Esophagus (tissue), 2 donors: ENCODE data around the gene ZFHX3. TPM values are rescaled to one million over a fixed set of nuclear protein-coding genes. Genes with fewer than 3 reads are reported as not detected.

Experiments
- H3K27ac ChIP-seq, 2 donors: one replicate each; pipeline ENCODE4 v1.5.1; 2013; ENCODE audit warnings: low read depth in 2 of 2, mild to moderate bottlenecking in 2 of 2, inconsistent platforms in 1 of 2, low read length in 1 of 2, moderate library complexity in 1 of 2
- H3K27me3 ChIP-seq, 2 donors: one replicate each; pipeline ENCODE4 v1.6.1; 2013; ENCODE audit warnings: low read length in 2 of 2, control low read depth in 1 of 2, mild to moderate bottlenecking in 1 of 2; ENCODE audit not compliant: insufficient read depth in 2 of 2, control insufficient read depth in 1 of 2
- H3K36me3 ChIP-seq, 2 donors: one replicate each; pipeline ENCODE4 v1.6.1; 2013; ENCODE audit warnings: low read length in 1 of 2; ENCODE audit not compliant: control insufficient read depth in 2 of 2, insufficient read depth in 2 of 2
- H3K4me1 ChIP-seq, 2 donors: one replicate each; pipeline ENCODE4 v1.6.1; 2013; ENCODE audit warnings: low read length in 1 of 2; ENCODE audit not compliant: control insufficient read depth in 2 of 2, insufficient read depth in 2 of 2
- H3K4me3 ChIP-seq, 2 donors: one replicate each; pipeline ENCODE4 v1.5.1; 2013; ENCODE audit warnings: low read length in 2 of 2, mild to moderate bottlenecking in 2 of 2, low read depth in 1 of 2, moderate library complexity in 1 of 2
- H3K9me3 ChIP-seq, 2 donors: one replicate each; pipeline ENCODE4 v1.6.1; 2013; ENCODE audit warnings: mild to moderate bottlenecking in 2 of 2, low read depth in 1 of 2, low read length in 1 of 2, moderate library complexity in 1 of 2; ENCODE audit not compliant: control insufficient read depth in 2 of 2, insufficient read depth in 1 of 2
- WGBS, 2 donors: extraction: QIAGEN DNeasy Blood & Tissue Kit; methylation state at CpG; one replicate each; pipeline ENCODE4 v1.1.7; 2013; 5-methylcytosine and 5-hydroxymethylcytosine counted together
- polyA plus RNA-seq, 2 donors: library from polyadenylated mRNA; stranded (reverse); fragments of 200-250 nt; gene quantifications; one replicate each; pipeline ENCODE4 v1.2.3, GENCODE V29; 2013
- donor health status: healthy with polysubstance abuse.
- donor health status: Bipolar disorder and iron deficiency.

Gene ZFHX3
- polyA plus RNA-seq, 2 donors = 0.62 to 1.1 TPM

DNA sequence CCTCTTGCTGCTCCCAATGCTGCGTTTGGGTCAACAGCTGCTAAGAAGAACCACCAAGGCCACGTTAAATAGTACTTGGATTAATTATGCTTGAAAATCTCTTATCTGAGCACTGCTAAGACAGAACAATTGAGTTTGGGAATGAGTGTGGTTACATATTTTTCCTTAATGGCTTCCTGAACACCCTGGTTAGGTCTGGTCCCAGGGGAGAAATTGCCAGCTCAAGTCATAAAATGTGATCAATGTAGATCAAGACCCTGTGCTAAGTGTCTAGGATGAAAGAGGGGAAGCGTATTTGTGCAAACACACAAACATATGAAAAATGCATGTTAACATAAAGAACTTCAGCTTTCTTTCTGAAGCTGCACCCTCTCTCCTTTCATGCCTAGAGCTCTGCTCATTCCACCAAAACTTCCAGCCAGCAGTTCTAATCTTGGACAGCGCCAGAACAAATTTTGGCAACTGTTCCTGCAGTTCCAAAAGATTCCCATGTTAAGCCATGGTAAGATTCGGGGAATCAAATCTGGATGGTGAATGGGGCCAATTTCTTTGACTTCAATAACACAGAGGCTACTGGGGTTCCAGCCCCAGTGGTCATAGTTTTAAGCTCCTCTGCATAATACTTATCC, 72.0 kb downstream of the ZFHX3 start:
- no peaks in the 10 kb centered on the region for H3K27me3 ChIP-seq
- peaks cover 1 to 3% of the 10 kb centered on the region in 2 donors for H3K4me1 ChIP-seq
- no peak overlapping the region for H3K4me3 ChIP-seq
- no peak overlapping the region for H3K27ac ChIP-seq
- H3K9me3 ChIP-seq = no peaks in the 10 kb centered on the region
- 73 to 81% methylated on average over 5 of the region's 5 CpGs for WGBS, 2 donors
- H3K36me3 ChIP-seq = no peaks in the 10 kb centered on the region

- Histone ChIP-seq H3K27ac (no peak overlapping the region), H3K4me1 (peaks cover 1 to 3% of the 10 kb centered on the region in 2 donors), H3K36me3 (no peaks in the 10 kb centered on the region), H3K27me3 (no peaks in the 10 kb centered on the region), H3K4me3 (no peak overlapping the region), H3K9me3 (no peaks in the 10 kb centered on the region)
- 62 to 81% methylated on average over 13 of the region's 13 CpGs for WGBS, 2 donors
Measured at GRCh38 chr16:72974142-72974769, 73.7 kb downstream of the ZFHX3 start.

DNA sequence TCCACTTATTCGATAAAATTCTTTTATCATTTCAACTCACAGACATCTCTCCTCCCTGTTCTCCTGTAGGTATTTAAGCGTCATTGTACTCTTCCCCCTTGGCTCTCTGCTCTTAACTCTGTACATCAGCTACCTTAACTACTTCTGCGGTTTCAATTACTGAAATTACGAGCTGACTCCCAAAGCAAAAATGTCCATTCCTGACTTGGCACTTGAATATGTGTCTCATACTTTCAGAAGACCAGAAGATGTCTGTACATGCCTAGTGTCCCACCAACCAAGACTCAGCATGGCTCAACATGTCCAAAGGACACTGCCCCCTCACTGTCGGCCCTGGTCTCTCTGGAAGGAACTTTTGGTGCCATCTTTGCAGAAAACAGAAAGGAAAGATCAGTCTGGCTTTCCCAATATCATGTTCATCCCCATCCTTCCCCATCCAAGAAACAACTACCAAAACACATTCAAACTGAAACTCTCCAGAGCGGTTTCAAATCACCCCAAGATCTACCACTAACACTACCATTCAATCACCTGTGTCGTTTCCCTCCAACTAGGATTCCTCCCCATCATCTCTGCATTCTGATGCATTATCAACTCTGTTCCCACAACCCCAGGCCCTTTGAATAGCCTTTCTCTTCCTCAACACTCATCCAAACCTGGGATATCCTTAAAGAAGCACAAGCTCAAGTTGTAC, 74.9 kb downstream of the ZFHX3 start:
- no peak overlapping the region for H3K27ac ChIP-seq
- WGBS, 2 donors = 91 to 92% methylated on average over 7 of the region's 7 CpGs
- H3K27me3 ChIP-seq = no peaks in the 10 kb centered on the region
- no peaks in the 10 kb centered on the region for H3K9me3 ChIP-seq
- H3K4me1 ChIP-seq = peaks cover 0 to 1% of the 10 kb centered on the region in 2 donors
- no peaks in the 10 kb centered on the region for H3K36me3 ChIP-seq
- H3K4me3 ChIP-seq = no peak overlapping the region

GRCh38 chr16:72971370-72971769, 76.6 kb downstream of the ZFHX3 start:
- Histone ChIP-seq H3K4me3 (no peak overlapping the region), H3K4me1 (peaks cover 0 to 1% of the 10 kb centered on the region in 2 donors), H3K36me3 (no peaks in the 10 kb centered on the region), H3K9me3 (no peaks in the 10 kb centered on the region), H3K27ac (no peak overlapping the region), H3K27me3 (no peaks in the 10 kb centered on the region)
- 72 to 79% methylated on average over 5 of the region's 5 CpGs for WGBS, 2 donors

- no peaks in the 10 kb centered on the region for H3K36me3 ChIP-seq
- peaks cover 0 to 1% of the 10 kb centered on the region in 2 donors for H3K4me1 ChIP-seq
- WGBS, 2 donors = 91 to 96% methylated on average over 5 of the region's 5 CpGs
- H3K27ac ChIP-seq = no peak overlapping the region
- no peak overlapping the region for H3K4me3 ChIP-seq
- no peaks in the 10 kb centered on the region for H3K27me3 ChIP-seq
- no peaks in the 10 kb centered on the region for H3K9me3 ChIP-seq
Measured at GRCh38 chr16:72970656-72971055, 77.3 kb downstream of the ZFHX3 start.

DNA sequence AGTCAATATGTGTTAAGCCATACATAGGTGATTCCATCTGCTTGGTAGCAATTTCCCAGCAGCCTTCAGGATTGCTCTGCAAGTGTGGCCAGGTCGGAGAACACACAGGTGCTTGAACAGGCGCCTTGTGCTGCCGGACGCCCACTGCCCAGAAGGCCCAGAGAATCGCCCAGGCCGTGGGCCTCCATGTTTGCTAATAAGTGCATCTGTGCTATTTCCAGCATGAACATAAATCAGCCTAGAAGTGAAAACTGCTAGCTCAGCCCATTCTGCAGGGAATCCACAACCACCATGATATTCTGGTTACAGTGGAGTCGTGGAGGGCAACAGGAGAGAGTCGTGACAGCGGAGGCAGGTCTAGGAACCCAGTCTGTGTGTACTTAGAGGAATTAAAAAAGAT, 78.1 kb downstream of the ZFHX3 start:
- Histone ChIP-seq H3K36me3 (no peaks in the 10 kb centered on the region), H3K27ac (no peak overlapping the region), H3K9me3 (no peaks in the 10 kb centered on the region), H3K4me3 (no peak overlapping the region), H3K4me1 (peaks cover 0 to 1% of the 10 kb centered on the region in 2 donors), H3K27me3 (no peaks in the 10 kb centered on the region)
- WGBS, 2 donors = 90 to 93% methylated on average over 9 of the region's 9 CpGs

- WGBS, 2 donors = 77 to 83% methylated on average over 7 of the region's 7 CpGs
Measured at GRCh38 chr16:72969146-72969545, 78.8 kb downstream of the ZFHX3 start.

GRCh38 chr16:72967941-72968340, 80.0 kb downstream of the ZFHX3 start:
- H3K4me3 ChIP-seq = no peak overlapping the region
- WGBS, 2 donors = 90% methylated on average over 5 of the region's 5 CpGs
- no peaks in the 10 kb centered on the region for H3K36me3 ChIP-seq
- peaks cover 0 to 1% of the 10 kb centered on the region in 2 donors for H3K4me1 ChIP-seq
- H3K27ac ChIP-seq = no peak overlapping the region
- no peaks in the 10 kb centered on the region for H3K27me3 ChIP-seq
- no peaks in the 10 kb centered on the region for H3K9me3 ChIP-seq

More at GRCh38 chr16:72969146-72969545, 78.8 kb downstream of the ZFHX3 start:
- Histone ChIP-seq H3K27ac (no peak overlapping the region), H3K27me3 (no peaks in the 10 kb centered on the region), H3K36me3 (no peaks in the 10 kb centered on the region), H3K9me3 (no peaks in the 10 kb centered on the region), H3K4me1 (peaks cover 0 to 1% of the 10 kb centered on the region in 2 donors), H3K4me3 (no peak overlapping the region)

DNA sequence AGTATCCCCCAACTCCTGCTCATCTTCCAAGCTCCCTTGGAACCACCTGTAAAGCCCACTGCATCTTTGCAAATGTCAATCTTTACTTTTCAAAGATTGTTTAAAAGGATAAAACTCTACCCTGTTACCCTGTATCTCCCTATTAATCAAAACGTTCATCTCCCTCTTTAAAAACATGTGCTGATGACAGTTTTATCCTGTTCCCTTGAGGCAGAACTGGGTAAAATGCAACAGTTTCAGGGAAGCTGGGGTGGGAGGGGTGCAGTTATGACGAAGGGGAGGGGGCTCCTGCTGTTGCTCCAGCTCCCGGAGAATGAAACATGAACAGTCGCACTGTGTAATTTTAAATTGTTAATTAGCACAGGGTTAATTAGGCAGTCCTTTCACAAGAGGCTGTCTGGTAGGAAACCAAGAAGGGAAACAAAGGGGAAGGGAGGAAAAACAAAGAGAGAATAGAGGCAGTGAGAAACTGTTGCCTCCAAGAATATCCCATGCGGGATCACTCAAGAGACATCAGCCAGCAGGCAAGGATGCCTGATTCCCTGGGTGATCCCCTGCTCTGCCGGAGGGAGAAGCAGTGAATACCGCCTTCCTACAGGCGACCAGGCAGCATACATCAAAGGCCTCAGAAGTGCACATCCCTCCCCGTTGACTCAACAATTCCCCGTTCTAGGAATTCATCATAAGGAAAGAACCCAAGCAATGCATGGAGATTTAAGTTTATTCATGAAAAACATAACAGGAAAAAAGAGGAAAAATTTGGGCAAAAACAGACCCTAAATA, 84.2 kb downstream of the ZFHX3 start:
- no peak overlapping the region for H3K4me3 ChIP-seq
- no peaks in the 10 kb centered on the region for H3K4me1 ChIP-seq
- WGBS, 2 donors = 77% methylated on average over 10 of the region's 10 CpGs
- H3K27ac ChIP-seq = no peak overlapping the region
- no peaks in the 10 kb centered on the region for H3K9me3 ChIP-seq
- H3K27me3 ChIP-seq = no peaks in the 10 kb centered on the region
- peaks cover 0 to 2% of the 10 kb centered on the region in 2 donors for H3K36me3 ChIP-seq
